ENCODE measurements around the gene HMG20A.

HMG20A gene

DNA sequence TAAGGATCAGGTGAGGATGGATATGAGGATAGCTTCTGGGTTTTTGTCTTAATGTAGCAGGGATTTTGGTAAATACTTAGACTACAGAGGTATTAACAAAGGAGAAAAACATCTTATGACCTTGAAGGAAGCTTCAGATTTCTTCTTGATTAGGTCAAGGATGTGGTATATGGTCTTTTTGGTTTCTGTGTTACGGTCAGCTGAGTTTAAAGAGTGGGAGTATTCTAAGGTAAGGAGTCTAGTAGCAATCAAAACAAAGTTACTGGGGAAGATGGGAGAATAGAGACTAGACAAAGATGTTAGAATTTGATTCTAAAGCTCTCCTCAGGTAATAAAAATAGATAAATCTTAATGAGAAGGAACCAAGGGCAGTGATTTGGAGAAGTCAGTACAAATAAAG lies 6.2 kb downstream of the HMG20A start:
- peak; percentile 28 for DNase-seq (ENCODE audit: low read depth)
- no peak overlapping the region for H3K4me3 ChIP-seq (ENCODE audit: low read depth, low read length)
- TF ChIP-seq, protein P1, sequence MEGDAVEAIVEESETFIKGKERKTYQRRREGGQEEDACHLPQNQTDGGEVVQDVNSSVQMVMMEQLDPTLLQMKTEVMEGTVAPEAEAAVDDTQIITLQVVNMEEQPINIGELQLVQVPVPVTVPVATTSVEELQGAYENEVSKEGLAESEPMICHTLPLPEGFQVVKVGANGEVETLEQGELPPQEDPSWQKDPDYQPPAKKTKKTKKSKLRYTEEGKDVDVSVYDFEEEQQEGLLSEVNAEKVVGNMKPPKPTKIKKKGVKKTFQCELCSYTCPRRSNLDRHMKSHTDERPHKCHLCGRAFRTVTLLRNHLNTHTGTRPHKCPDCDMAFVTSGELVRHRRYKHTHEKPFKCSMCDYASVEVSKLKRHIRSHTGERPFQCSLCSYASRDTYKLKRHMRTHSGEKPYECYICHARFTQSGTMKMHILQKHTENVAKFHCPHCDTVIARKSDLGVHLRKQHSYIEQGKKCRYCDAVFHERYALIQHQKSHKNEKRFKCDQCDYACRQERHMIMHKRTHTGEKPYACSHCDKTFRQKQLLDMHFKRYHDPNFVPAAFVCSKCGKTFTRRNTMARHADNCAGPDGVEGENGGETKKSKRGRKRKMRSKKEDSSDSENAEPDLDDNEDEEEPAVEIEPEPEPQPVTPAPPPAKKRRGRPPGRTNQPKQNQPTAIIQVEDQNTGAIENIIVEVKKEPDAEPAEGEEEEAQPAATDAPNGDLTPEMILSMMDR (IDR thresholded peaks at IDR 0.05; ENCODE audit: insufficient read depth, low read depth, low read length, missing control alignments) = no peak

DNA sequence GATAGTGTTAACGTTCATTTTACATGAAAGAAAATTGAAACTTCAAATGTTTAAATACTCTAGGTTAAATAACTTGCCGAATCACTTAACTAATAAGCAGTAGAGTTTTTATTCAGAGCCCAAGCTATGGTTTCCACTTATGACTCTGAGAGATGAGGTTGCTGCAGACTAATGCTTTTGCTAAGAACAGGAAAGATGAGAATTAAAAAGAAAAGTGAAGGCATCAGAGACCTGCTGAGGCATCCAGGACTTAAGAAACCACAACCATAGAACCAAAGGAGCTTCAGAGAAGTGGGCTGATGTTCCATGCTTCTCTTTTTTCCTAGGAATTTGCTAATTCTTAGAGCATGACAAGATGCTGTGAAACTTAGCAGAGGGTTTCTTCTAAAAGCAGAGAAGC lies 9.5 kb downstream of the HMG20A start:
- TF ChIP-seq, protein P1 (IDR thresholded peaks at IDR 0.05; ENCODE audit: insufficient read depth, low read depth, low read length, missing control alignments) = no peak
- peak; percentile 59 for DNase-seq (ENCODE audit: low read depth)

DNA sequence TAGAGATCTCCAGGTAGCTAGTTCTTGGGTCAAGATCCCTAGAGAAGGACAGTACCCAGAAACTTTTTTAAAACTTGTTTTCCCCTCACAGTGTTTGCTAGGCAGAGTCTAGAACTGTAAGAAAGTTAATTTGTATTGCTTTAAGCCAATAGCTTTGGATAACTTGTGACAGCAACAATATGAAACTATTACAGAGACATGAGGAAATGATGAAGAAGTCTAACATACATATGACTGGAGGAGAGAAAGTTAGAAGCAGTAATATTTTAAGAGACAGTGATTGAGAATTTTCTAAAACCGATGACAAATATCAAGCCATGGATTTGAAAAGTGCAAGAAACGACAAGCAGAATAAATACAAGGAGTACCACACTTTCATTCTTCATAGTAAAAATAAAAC lies 10.0 kb downstream of the HMG20A start:
- no peak overlapping the region for H3K4me3 ChIP-seq (ENCODE audit: low read depth, low read length)
- TF ChIP-seq, protein P1 (IDR thresholded peaks at IDR 0.05; ENCODE audit: insufficient read depth, low read depth, low read length, missing control alignments) = no peak
- no peak for DNase-seq (ENCODE audit: low read depth)

More for the DNA sequence above, 9.5 kb downstream of the HMG20A start:
- H3K4me3 ChIP-seq (ENCODE audit: low read depth, low read length) = no peak overlapping the region

DNA sequence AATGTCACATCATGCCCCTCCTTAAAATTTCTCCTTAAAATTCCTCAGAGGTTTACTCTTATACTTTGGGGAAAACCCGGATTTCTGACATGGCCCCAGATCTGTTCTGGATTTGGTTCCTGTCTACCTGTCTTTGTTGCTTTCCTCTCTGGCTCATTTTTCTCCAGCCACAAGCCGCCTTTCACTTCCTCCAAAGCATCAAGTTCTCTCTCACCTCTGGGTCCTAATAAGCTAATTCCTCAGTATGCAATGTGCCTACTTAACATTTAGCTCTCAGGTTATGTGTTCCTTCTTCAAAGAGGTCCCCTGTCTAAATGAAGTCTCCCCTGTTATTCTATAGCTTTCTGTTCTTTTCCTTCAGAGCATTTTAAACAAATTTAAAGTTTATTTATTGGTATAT lies 16.1 kb downstream of the HMG20A start:
- peak; percentile 34 for DNase-seq (ENCODE audit: low read depth)
- TF ChIP-seq, protein P1 (IDR thresholded peaks at IDR 0.05; ENCODE audit: insufficient read depth, low read depth, low read length, missing control alignments) = no peak
- H3K4me3 ChIP-seq (ENCODE audit: low read depth, low read length) = no peak overlapping the region

DNA sequence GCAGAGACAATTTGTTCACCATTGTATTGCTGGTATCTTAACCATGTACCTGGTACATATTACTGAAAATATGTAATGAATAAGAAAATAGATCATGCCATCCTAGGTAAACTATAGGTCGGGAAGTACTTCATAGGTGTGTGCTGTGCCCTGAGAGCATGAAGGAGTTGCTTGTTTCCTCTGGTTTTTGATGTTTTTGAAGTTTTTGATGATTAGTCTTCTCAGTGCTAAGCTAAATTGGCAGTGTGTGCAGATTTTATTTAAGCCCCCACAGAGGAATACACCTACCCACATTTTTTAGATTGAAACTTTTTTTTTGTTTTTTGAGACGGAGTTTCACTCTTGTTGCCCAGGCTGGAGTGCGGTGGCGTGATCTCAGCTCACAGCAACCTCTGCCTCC lies 16.6 kb downstream of the HMG20A start:
- TF ChIP-seq, protein P1 (IDR thresholded peaks at IDR 0.05; ENCODE audit: insufficient read depth, low read depth, low read length, missing control alignments) = no peak
- H3K4me3 ChIP-seq (ENCODE audit: low read depth, low read length) = no peak overlapping the region
- no peak for DNase-seq (ENCODE audit: low read depth)

DNA sequence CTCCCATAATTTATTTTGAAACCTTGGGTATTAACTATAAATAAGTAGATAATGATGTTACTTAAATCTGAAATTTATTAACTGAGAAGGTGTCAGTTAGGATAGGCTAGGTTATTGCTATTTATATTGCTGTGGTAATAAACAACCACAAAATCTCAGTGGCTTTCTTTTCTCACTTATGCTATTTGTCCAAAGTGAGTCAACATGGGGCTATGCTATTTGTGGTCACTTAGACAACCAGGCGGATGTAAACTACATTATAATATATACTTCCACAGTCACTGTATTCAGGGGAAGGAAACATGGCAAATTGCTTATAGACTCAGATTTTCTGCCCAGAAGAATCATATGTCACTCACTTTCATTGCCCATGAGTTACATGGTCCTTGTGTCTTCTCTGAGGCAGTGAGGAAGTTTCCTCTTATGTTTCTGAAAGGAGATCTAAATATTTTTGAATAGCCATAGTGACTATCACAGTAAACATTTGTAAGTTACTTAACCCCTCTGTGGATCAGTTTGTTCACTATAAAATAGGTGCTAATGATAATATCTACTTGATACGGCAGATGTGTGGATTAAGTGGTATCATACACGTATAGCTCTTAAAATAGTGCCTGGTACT lies 19.8 kb downstream of the HMG20A start:
- TF ChIP-seq, protein P1 (IDR thresholded peaks at IDR 0.05; ENCODE audit: insufficient read depth, low read depth, low read length, missing control alignments) = no peak
- peak; percentile 77 for DNase-seq (ENCODE audit: low read depth)
- H3K4me3 ChIP-seq (ENCODE audit: low read depth, low read length) = no peak overlapping the region

DNA sequence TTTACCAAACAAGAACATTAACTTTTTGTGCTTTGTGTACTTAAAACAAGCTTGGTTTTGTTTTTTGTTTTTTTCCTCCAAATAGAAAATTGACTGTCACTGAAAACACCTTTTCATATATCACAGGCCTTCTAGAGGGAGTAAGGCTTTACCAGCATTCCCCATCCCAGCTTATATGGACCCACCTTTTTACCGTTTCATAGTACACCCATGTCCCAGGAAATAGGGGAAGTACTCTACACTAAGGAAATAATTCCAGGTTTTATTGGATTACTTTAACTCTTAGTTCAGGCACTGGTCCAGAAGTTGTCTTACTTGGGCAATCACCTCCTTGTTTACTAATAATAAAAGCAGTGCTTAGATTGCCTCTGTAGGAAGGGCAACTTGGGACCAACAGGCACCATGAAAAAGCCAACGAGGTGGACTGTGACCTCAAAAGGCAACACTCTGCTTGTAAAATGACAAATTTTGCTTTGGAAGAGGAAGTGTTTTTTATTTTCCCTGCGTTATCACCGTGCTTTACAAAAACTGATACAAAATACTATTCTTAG lies 26.2 kb downstream of the HMG20A start:
- TF ChIP-seq, protein P1 (IDR thresholded peaks at IDR 0.05; ENCODE audit: insufficient read depth, low read depth, low read length, missing control alignments) = no peak
- DNase-seq (ENCODE audit: low read depth) = no peak
- no peak overlapping the region for H3K4me3 ChIP-seq (ENCODE audit: low read depth, low read length)
